GM12892 (cell line): ENCODE measurements around the gene DTNB.

Experiments
- POLR2A ChIP-seq: IDR thresholded peaks from 2 replicates; pipeline ENCODE4 v1.6.1; 2011; ENCODE audit warnings: low read depth, low read length, control low read depth
- POLR2AphosphoS5 ChIP-seq: IDR thresholded peaks from 2 replicates; pipeline ENCODE4 v1.6.1; 2011; ENCODE audit warnings: low read depth, low read length, control low read depth

DNA sequence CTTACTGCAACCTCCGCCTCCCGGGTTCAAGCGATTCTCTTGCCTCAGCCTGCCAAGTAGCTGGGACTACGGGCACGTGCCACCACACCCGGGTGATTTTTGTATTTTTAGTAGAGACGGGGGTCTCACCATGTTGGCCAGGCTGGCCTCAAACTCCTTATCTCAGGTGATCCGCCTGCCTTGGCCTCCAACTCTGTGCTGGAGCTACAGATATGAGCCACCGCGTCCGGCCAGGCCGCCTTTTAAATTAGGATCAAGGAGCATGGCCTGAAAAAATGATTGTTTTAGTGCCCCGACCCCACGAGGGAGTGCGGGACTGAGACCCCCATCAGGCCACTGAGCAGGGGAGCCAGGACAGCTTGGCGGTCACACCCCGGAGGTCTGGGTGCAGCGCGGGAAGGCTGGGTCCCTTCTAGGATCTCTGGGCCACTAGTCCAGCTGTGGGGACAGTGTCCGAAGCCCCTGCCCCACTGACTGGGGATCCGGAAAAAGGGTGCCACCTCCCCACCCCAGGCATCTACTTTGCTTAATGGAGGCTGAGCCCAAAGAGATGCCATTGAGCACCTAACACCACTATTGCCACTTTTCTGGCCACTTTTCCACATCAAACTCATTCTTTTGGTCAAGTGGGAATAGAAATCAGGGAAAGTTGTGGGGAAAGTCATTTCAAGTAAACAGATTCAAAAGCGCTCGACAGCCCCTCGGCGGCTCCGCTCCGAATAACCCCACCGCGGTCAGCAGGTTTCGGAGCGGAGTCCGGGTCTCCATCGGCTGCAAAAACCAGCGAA lies 311.9 kb downstream of the DTNB start:
- TF ChIP-seq POLR2A (no peak), POLR2AphosphoS5 (no peak)
